NB4 (cell line): ENCODE measurements around the gene ITPR2.

Experiments
- POLR2A ChIP-seq: IDR thresholded peaks from 2 replicates; pipeline ENCODE4 v1.6.1; 2011; ENCODE audit warnings: mild to moderate bottlenecking; ENCODE audit not compliant: insufficient read length; ENCODE audit errors: extremely low read depth
- TF ChIP-seq, protein P1 (sequence below): IDR thresholded peaks from one replicate; pipeline ENCODE4 v1.5.1; 2012; ENCODE audit warnings: low read depth, low read length

- TF ChIP-seq, protein P1, sequence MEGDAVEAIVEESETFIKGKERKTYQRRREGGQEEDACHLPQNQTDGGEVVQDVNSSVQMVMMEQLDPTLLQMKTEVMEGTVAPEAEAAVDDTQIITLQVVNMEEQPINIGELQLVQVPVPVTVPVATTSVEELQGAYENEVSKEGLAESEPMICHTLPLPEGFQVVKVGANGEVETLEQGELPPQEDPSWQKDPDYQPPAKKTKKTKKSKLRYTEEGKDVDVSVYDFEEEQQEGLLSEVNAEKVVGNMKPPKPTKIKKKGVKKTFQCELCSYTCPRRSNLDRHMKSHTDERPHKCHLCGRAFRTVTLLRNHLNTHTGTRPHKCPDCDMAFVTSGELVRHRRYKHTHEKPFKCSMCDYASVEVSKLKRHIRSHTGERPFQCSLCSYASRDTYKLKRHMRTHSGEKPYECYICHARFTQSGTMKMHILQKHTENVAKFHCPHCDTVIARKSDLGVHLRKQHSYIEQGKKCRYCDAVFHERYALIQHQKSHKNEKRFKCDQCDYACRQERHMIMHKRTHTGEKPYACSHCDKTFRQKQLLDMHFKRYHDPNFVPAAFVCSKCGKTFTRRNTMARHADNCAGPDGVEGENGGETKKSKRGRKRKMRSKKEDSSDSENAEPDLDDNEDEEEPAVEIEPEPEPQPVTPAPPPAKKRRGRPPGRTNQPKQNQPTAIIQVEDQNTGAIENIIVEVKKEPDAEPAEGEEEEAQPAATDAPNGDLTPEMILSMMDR = no peak
- no peak for TF ChIP-seq POLR2A
Observed at GRCh38 chr12:26654623-26655022, 178.4 kb downstream of the ITPR2 start.
